RWPE1 (cell line): ENCODE data around the gene ZNF512B.
A peak's percentile ranks its signal among the peaks of the same experiment; 100 is the strongest.

Source experiments
- CTCF ChIA-PET: fragments of 350-600 bp; sonication (Branson Sonifier 250); formaldehyde crosslinking; extraction: SDS; loops from one replicate; lab custom pipeline; 2021; lab: Yijun Ruan, JAX
- POLR2A ChIA-PET: fragments of 400-600 bp; formaldehyde crosslinking; extraction: SDS; loops from one replicate; lab custom pipeline; 2020; ENCODE audit warnings: antibody characterized with exemption; ENCODE audit not compliant: low non-redundant PET; lab: Yijun Ruan, JAX
- DNase-seq: peaks from one replicate; pipeline ENCODE4 v3.0.0; 2012; ENCODE audit warnings: low spot score
- H3K27ac ChIP-seq: fragments of 450-650 bp; 2 replicates; pipeline ENCODE4 v1.5.1; 2017
- CTCF ChIP-seq: fragments of 450-650 bp; conservative IDR thresholded peaks from 2 replicates; pipeline ENCODE4 v1.5.1; 2017; ENCODE audit warnings: low read depth, mild to moderate bottlenecking

ZNF512B gene

GRCh38 chr20:63968136-63968927 is 1.4 kb downstream of the ZNF512B start:
- no peak for DNase-seq
- peak overlapping the region; percentile 66 for H3K27ac ChIP-seq
- ChIA-PET CTCF (interaction anchor here (0.6 kb wide), 1 partner anchor 70 kb away, joined by 3 read pairs; no protein-coding TSS in a partner anchor), POLR2A (interaction anchor here (0.7 kb wide), 1 partner anchor 12 kb away, joined by 3 read pairs; the partner anchor contains the start of gene UCKL1)
- no peak for TF ChIP-seq CTCF

GRCh38 chr20:63967330-63968135 is 2.2 kb downstream of the ZNF512B start:
- H3K27ac ChIP-seq = peak overlapping the region; percentile 66; the same call in 1 of the 2 replicates
- CTCF ChIA-PET = no interaction called here
- DNase-seq = no peak
- no peak for TF ChIP-seq CTCF
- POLR2A ChIA-PET = no interaction called here

- peak overlapping the region; percentile 3; the same call in 1 of the 2 replicates for H3K27ac ChIP-seq
- no peak for TF ChIP-seq CTCF
- ChIA-PET POLR2A (no interaction called here), CTCF (no interaction called here)
- DNase-seq = no peak
These were observed 2.8 kb downstream of the ZNF512B start for GRCh38 chr20:63966944-63967322.

- ChIA-PET CTCF (interaction anchor here (0.6 kb wide), 1 partner anchor 408 kb away, joined by 3 read pairs; no protein-coding TSS in a partner anchor), POLR2A (no interaction called here)
- TF ChIP-seq CTCF = no peak
- no peak for DNase-seq
- H3K27ac ChIP-seq = peak overlapping the region; percentile 3; the same call in 1 of the 2 replicates
These were observed 3.4 kb downstream of the ZNF512B start for GRCh38 chr20:63966172-63966943.

- ChIA-PET CTCF (interaction anchor here (1.1 to 1.2 kb wide), 2 partner anchors 9 to 10 kb away, joined by 3 to 7 read pairs; no protein-coding TSS in a partner anchor), POLR2A (no interaction called here)
- TF ChIP-seq CTCF = no peak
- no peak for DNase-seq
- peak overlapping the region; percentile 12; the same call in 1 of the 2 replicates for H3K27ac ChIP-seq
These were observed 5.3 kb downstream of the ZNF512B start for GRCh38 chr20:63964412-63964811.
